Astrocyte (in vitro differentiated cells and primary cell): ENCODE measurements around the gene ZNF200.

Source experiments
- EZH2 ChIP-seq: IDR thresholded peaks from 2 replicates; pipeline ENCODE4 v1.6.1; 2012; ENCODE audit warnings: mild to moderate bottlenecking, low read length, inconsistent platforms; ENCODE audit not compliant: insufficient read depth
- TF ChIP-seq, protein P1 (sequence below): IDR thresholded peaks from 2 replicates; pipeline ENCODE4 v1.5.1; 2011; ENCODE audit warnings: low read depth, mild to moderate bottlenecking, inconsistent platforms, low read length, moderate library complexity; ENCODE audit not compliant: insufficient read depth

DNA sequence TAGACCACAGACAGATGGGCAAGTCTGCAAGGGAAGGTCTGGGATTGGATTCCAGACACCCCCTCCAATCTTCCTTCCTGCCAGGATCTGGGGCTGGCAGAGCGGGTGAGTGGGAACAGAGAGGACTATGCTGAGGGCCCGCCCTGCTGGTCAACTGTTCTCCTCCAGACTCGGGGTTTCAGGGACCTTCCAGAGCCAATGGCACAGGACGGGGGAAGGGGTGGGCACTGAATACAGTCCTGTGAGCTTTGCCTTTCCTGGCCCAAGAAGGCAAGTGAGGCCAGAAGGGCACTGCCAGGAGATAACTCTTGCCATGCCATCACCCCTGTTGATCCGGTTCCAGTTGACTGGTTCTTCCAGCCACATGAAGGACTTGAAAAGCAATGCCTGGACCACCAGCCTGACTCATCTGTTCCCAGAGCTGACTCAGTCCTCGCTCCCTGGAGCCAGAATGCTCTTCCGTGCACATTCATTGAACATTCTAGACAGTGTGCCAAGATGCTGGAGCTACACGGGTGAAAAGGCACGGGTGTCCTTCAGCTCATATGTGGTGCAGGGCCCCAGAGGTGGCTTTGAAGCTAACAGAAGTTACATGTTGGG, 22.0 kb upstream of the ZNF200 start:
- TF ChIP-seq, protein P1, sequence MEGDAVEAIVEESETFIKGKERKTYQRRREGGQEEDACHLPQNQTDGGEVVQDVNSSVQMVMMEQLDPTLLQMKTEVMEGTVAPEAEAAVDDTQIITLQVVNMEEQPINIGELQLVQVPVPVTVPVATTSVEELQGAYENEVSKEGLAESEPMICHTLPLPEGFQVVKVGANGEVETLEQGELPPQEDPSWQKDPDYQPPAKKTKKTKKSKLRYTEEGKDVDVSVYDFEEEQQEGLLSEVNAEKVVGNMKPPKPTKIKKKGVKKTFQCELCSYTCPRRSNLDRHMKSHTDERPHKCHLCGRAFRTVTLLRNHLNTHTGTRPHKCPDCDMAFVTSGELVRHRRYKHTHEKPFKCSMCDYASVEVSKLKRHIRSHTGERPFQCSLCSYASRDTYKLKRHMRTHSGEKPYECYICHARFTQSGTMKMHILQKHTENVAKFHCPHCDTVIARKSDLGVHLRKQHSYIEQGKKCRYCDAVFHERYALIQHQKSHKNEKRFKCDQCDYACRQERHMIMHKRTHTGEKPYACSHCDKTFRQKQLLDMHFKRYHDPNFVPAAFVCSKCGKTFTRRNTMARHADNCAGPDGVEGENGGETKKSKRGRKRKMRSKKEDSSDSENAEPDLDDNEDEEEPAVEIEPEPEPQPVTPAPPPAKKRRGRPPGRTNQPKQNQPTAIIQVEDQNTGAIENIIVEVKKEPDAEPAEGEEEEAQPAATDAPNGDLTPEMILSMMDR = no peak
- TF ChIP-seq EZH2 = no peak
